ENCODE results near the gene EFCAB11. TPM values are rescaled to one million over a fixed set of nuclear protein-coding genes. Genes with fewer than 3 reads are reported as not detected.

Gene EFCAB11
- total RNA-seq, 1 experiment from 2014 or later, result 10.8 TPM

- Histone ChIP-seq H3K4me3 (ENCODE audit: insufficient read depth, low read depth, low read length) (no peak overlapping the region), H3K27me3 (ENCODE audit: control insufficient read depth, insufficient read depth, low read length) (no peaks in the 10 kb centered on the region), H3K36me3 (replicated peaks; ENCODE audit: control insufficient read depth, insufficient read depth, low read length) (peaks cover 28% of the 10 kb centered on the region)
- DNase-seq, result no peak
These were observed 11.3 kb upstream of the EFCAB11 start for GRCh38 chr14:89965839-89966238.

- Histone ChIP-seq H3K36me3 (replicated peaks; ENCODE audit: control insufficient read depth, insufficient read depth, low read length) (peaks cover 21% of the 10 kb centered on the region), H3K4me3 (ENCODE audit: insufficient read depth, low read depth, low read length) (no peak overlapping the region), H3K27me3 (ENCODE audit: control insufficient read depth, insufficient read depth, low read length) (no peaks in the 10 kb centered on the region)
- no peak for DNase-seq
These were observed 8.9 kb upstream of the EFCAB11 start for GRCh38 chr14:89963288-89963978.

GRCh38 chr14:89960914-89961313, 6.4 kb upstream of the EFCAB11 start:
- peaks cover 16% of the 10 kb centered on the region for H3K36me3 ChIP-seq (replicated peaks; ENCODE audit: control insufficient read depth, insufficient read depth, low read length)

GRCh38 chr14:89959853-89960445, 5.4 kb upstream of the EFCAB11 start:
- peaks cover 16% of the 10 kb centered on the region for H3K36me3 ChIP-seq (replicated peaks; ENCODE audit: control insufficient read depth, insufficient read depth, low read length)
- no peak overlapping the region for H3K4me3 ChIP-seq (ENCODE audit: insufficient read depth, low read depth, low read length)
- no peak for DNase-seq
- no peaks in the 10 kb centered on the region for H3K27me3 ChIP-seq (ENCODE audit: control insufficient read depth, insufficient read depth, low read length)

More at GRCh38 chr14:89960914-89961313, 6.4 kb upstream of the EFCAB11 start:
- Histone ChIP-seq H3K4me3 (ENCODE audit: insufficient read depth, low read depth, low read length) (no peak overlapping the region), H3K27me3 (ENCODE audit: control insufficient read depth, insufficient read depth, low read length) (no peaks in the 10 kb centered on the region)
- DNase-seq, result no peak

GRCh38 chr14:89958966-89959365, 4.4 kb upstream of the EFCAB11 start:
- DNase-seq, result no peak
- no peaks in the 10 kb centered on the region for H3K27me3 ChIP-seq (ENCODE audit: control insufficient read depth, insufficient read depth, low read length)
- no peak overlapping the region for H3K4me3 ChIP-seq (ENCODE audit: insufficient read depth, low read depth, low read length)
- peaks cover 12% of the 10 kb centered on the region for H3K36me3 ChIP-seq (replicated peaks; ENCODE audit: control insufficient read depth, insufficient read depth, low read length)

GRCh38 chr14:89957791-89958190, 3.3 kb upstream of the EFCAB11 start:
- H3K27me3 ChIP-seq (ENCODE audit: control insufficient read depth, insufficient read depth, low read length), result no peaks in the 10 kb centered on the region
- H3K36me3 ChIP-seq (replicated peaks; ENCODE audit: control insufficient read depth, insufficient read depth, low read length), result peaks cover 4% of the 10 kb centered on the region; the same call in 1 of the 2 replicates
- no peak for DNase-seq
- H3K4me3 ChIP-seq (ENCODE audit: insufficient read depth, low read depth, low read length), result no peak overlapping the region

GRCh38 chr14:89957376-89957775, 2.8 kb upstream of the EFCAB11 start:
- Histone ChIP-seq H3K4me3 (ENCODE audit: insufficient read depth, low read depth, low read length) (no peak overlapping the region; the same call in 1 of the 2 replicates), H3K27me3 (ENCODE audit: control insufficient read depth, insufficient read depth, low read length) (no peaks in the 10 kb centered on the region), H3K36me3 (replicated peaks; ENCODE audit: control insufficient read depth, insufficient read depth, low read length) (peaks cover 3% of the 10 kb centered on the region; the same call in 1 of the 2 replicates)
- no peak for DNase-seq

GRCh38 chr14:89956661-89957009, 2.1 kb upstream of the EFCAB11 start:
- peaks cover 3% of the 10 kb centered on the region; the same call in 1 of the 2 replicates for H3K36me3 ChIP-seq (replicated peaks; ENCODE audit: control insufficient read depth, insufficient read depth, low read length)
- H3K27me3 ChIP-seq (ENCODE audit: control insufficient read depth, insufficient read depth, low read length), result no peaks in the 10 kb centered on the region
- peak overlapping the region; percentile 91 for H3K4me3 ChIP-seq (ENCODE audit: insufficient read depth, low read depth, low read length)
- DNase-seq, result no peak

GRCh38 chr14:89955745-89956660, 1.5 kb upstream of the EFCAB11 start, which contains the start of gene TDP1:
TDP1 (plus strand) TSS chr14:89955927; CDS start chr14:89963115, 7,188 bp downstream.
- H3K36me3 ChIP-seq (replicated peaks; ENCODE audit: control insufficient read depth, insufficient read depth, low read length), result peaks cover 3% of the 10 kb centered on the region; the same call in 1 of the 2 replicates
- peak within 1 kb of the TSS; percentile 91 for H3K4me3 ChIP-seq (ENCODE audit: insufficient read depth, low read depth, low read length)
- peak; percentile 97 for DNase-seq
- no peaks in the 10 kb centered on the region for H3K27me3 ChIP-seq (ENCODE audit: control insufficient read depth, insufficient read depth, low read length)

- Histone ChIP-seq H3K27me3 (ENCODE audit: control insufficient read depth, insufficient read depth, low read length) (no peaks in the 10 kb centered on the region), H3K36me3 (replicated peaks; ENCODE audit: control insufficient read depth, insufficient read depth, low read length) (peaks cover 4% of the 10 kb centered on the region; the same call in 1 of the 2 replicates), H3K4me3 (ENCODE audit: insufficient read depth, low read depth, low read length) (peak overlapping the region; percentile 91)
- DNase-seq, result no peak
These were observed 653 bp upstream of the EFCAB11 start for GRCh38 chr14:89955022-89955744.

- no peak overlapping the region for H3K4me3 ChIP-seq (ENCODE audit: insufficient read depth, low read depth, low read length)
- no peaks in the 10 kb centered on the region for H3K27me3 ChIP-seq (ENCODE audit: control insufficient read depth, insufficient read depth, low read length)
- peaks cover 4% of the 10 kb centered on the region; the same call in 1 of the 2 replicates for H3K36me3 ChIP-seq (replicated peaks; ENCODE audit: control insufficient read depth, insufficient read depth, low read length)
- DNase-seq, result no peak
These were observed 928 bp downstream of the EFCAB11 start for GRCh38 chr14:89953602-89954001.

GRCh38 chr14:89952576-89952975, 2.0 kb downstream of the EFCAB11 start:
- H3K27me3 ChIP-seq (ENCODE audit: control insufficient read depth, insufficient read depth, low read length), result no peaks in the 10 kb centered on the region
- DNase-seq, result no peak
- no peak overlapping the region for H3K4me3 ChIP-seq (ENCODE audit: insufficient read depth, low read depth, low read length)
- peaks cover 3% of the 10 kb centered on the region; the same call in 1 of the 2 replicates for H3K36me3 ChIP-seq (replicated peaks; ENCODE audit: control insufficient read depth, insufficient read depth, low read length)

- H3K27me3 ChIP-seq (ENCODE audit: control insufficient read depth, insufficient read depth, low read length), result no peaks in the 10 kb centered on the region
- 0 out of 2 replicates have a peak, but pooled peaks cover 2% of the 10 kb centered on the region for H3K36me3 ChIP-seq (replicated peaks; ENCODE audit: control insufficient read depth, insufficient read depth, low read length)
- DNase-seq, result no peak
- H3K4me3 ChIP-seq (ENCODE audit: insufficient read depth, low read depth, low read length), result no peak overlapping the region
These were observed 7.2 kb downstream of the EFCAB11 start for GRCh38 chr14:89947344-89947743.

GRCh38 chr14:89941830-89942377, 12.6 kb downstream of the EFCAB11 start:
- Histone ChIP-seq H3K36me3 (replicated peaks; ENCODE audit: control insufficient read depth, insufficient read depth, low read length) (no peaks in the 10 kb centered on the region), H3K4me3 (ENCODE audit: insufficient read depth, low read depth, low read length) (no peak overlapping the region), H3K27me3 (ENCODE audit: control insufficient read depth, insufficient read depth, low read length) (no peaks in the 10 kb centered on the region)
- DNase-seq, result no peak

All from H7 (cell line).